Measurements from ENCODE around the gene ANKK1.

ANKK1 gene

GRCh38 chr11:113449743-113450142, 62.2 kb downstream of the ANKK1 start:
- peak in 5 of 56 donors; percentile 10 to 31 (median 15) for DNase-seq
